Stimulated activated effector memory CD8-positive, alpha-beta T cell treated with anti-CD3 and anti-CD28 coated beads, Interleukin-12 subunit alpha, Interleukin-12 subunit beta, amount 100 ng/mL, for 72 hours (primary cell): Measurements from ENCODE around the gene MIEN1.
A peak's percentile ranks its signal among the peaks of the same experiment; 100 is the strongest.
"Not testable (repeated sequence)": the region's sequence is repeated elsewhere in the genome, so short reads cannot be mapped to it uniquely, and the experiment has no call there.

Source experiments
- ATAC-seq: fragments of 150-1000 bp; cut with Tn5 transposase; 2 replicates; pipeline ENCODE4 v1.10.0; 2021
- DNase-seq, 2 donors: peaks; one replicate each; pipeline ENCODE4 v3.0.0; 2021 to 2022; ENCODE audit warnings: low spot score in 2 of 2
- H3K27ac Mint-ChIP-seq: one replicate; pipeline ENCODE4 v1.8.0; 2022; ENCODE audit warnings: mild to moderate bottlenecking, mixed read lengths
- H3K36me3 Mint-ChIP-seq: one replicate; pipeline ENCODE4 v1.8.0; 2022; ENCODE audit warnings: mild to moderate bottlenecking, mixed read lengths
- H3K4me1 Mint-ChIP-seq: one replicate; pipeline ENCODE4 v1.8.0; 2022; ENCODE audit warnings: mixed read lengths
- H3K4me3 Mint-ChIP-seq: one replicate; pipeline ENCODE4 v1.8.0; 2022; ENCODE audit warnings: mild to moderate bottlenecking, mixed read lengths
- H3K9me3 Mint-ChIP-seq: one replicate; pipeline ENCODE4 v1.8.0; 2022; ENCODE audit warnings: mixed read lengths

Gene MIEN1

GRCh38 chr17:39750131-39751015 lies 20.0 kb upstream of the MIEN1 start:
- peaks cover 14% of the 10 kb centered on the region for H3K36me3 Mint-ChIP-seq
- peak overlapping the region; percentile 90 for H3K27ac Mint-ChIP-seq
- ATAC-seq (no peak), DNase-seq (no peak)
- no peaks in the 10 kb centered on the region for H3K9me3 Mint-ChIP-seq
- H3K4me1 Mint-ChIP-seq = peaks cover 33% of the 10 kb centered on the region
- H3K4me3 Mint-ChIP-seq = no peak overlapping the region

GRCh38 chr17:39748444-39749034 lies 18.2 kb upstream of the MIEN1 start:
- not testable (repeated sequence) for H3K27ac Mint-ChIP-seq, ATAC-seq, H3K36me3 Mint-ChIP-seq, DNase-seq, H3K4me3 Mint-ChIP-seq, H3K9me3 Mint-ChIP-seq
- H3K4me1 Mint-ChIP-seq = peaks cover 25% of the 10 kb centered on the region

- H3K4me3 Mint-ChIP-seq = no peak overlapping the region
- peaks cover 17% of the 10 kb centered on the region for H3K4me1 Mint-ChIP-seq
- H3K36me3 Mint-ChIP-seq = no peaks in the 10 kb centered on the region
- H3K9me3 Mint-ChIP-seq = no peaks in the 10 kb centered on the region
- no peak overlapping the region for H3K27ac Mint-ChIP-seq
- ATAC-seq (no peak), DNase-seq (no peak)
Measured at GRCh38 chr17:39747745-39748144, 17.4 kb upstream of the MIEN1 start.

- no peaks in the 10 kb centered on the region for H3K36me3 Mint-ChIP-seq
- no peak for ATAC-seq
- H3K4me1 Mint-ChIP-seq = peaks cover 5% of the 10 kb centered on the region
- no peaks in the 10 kb centered on the region for H3K9me3 Mint-ChIP-seq
- DNase-seq = no peak
- H3K27ac Mint-ChIP-seq = no peak overlapping the region
- H3K4me3 Mint-ChIP-seq = no peak overlapping the region
Measured at GRCh38 chr17:39746145-39746461, 15.8 kb upstream of the MIEN1 start.

GRCh38 chr17:39745335-39746144 lies 15.2 kb upstream of the MIEN1 start:
- DNase-seq (no peak), ATAC-seq (no peak)
- H3K27ac Mint-ChIP-seq = no peak overlapping the region
- H3K36me3 Mint-ChIP-seq = no peaks in the 10 kb centered on the region
- H3K4me3 Mint-ChIP-seq = no peak overlapping the region
- peaks cover 10% of the 10 kb centered on the region for H3K4me1 Mint-ChIP-seq
- H3K9me3 Mint-ChIP-seq = no peaks in the 10 kb centered on the region

GRCh38 chr17:39744836-39745215 lies 14.5 kb upstream of the MIEN1 start:
- DNase-seq = no peak
- no peaks in the 10 kb centered on the region for H3K36me3 Mint-ChIP-seq
- peaks cover 17% of the 10 kb centered on the region for H3K4me1 Mint-ChIP-seq
- H3K9me3 Mint-ChIP-seq = no peaks in the 10 kb centered on the region
- no peak for ATAC-seq
- H3K4me3 Mint-ChIP-seq = no peak overlapping the region
- no peak overlapping the region for H3K27ac Mint-ChIP-seq

- no peaks in the 10 kb centered on the region for H3K9me3 Mint-ChIP-seq
- DNase-seq (no peak), ATAC-seq (no peak)
- no peak overlapping the region for H3K4me3 Mint-ChIP-seq
- H3K36me3 Mint-ChIP-seq = no peaks in the 10 kb centered on the region
- peaks cover 23% of the 10 kb centered on the region for H3K4me1 Mint-ChIP-seq
- no peak overlapping the region for H3K27ac Mint-ChIP-seq
Measured at GRCh38 chr17:39744075-39744835, 13.9 kb upstream of the MIEN1 start.

- Mint-ChIP-seq H3K4me1 (peaks cover 34% of the 10 kb centered on the region), H3K9me3 (no peaks in the 10 kb centered on the region), H3K27ac (no peak overlapping the region), H3K36me3 (no peaks in the 10 kb centered on the region), H3K4me3 (no peak overlapping the region)
- ATAC-seq (no peak), DNase-seq (no peak)
Measured at GRCh38 chr17:39742856-39743436, 12.6 kb upstream of the MIEN1 start.

- Mint-ChIP-seq H3K9me3 (no peaks in the 10 kb centered on the region), H3K27ac (no peak overlapping the region), H3K4me3 (no peak overlapping the region), H3K36me3 (no peaks in the 10 kb centered on the region), H3K4me1 (peaks cover 34% of the 10 kb centered on the region)
- ATAC-seq (no peak), DNase-seq (no peak)
Measured at GRCh38 chr17:39742126-39742855, 12.0 kb upstream of the MIEN1 start.

GRCh38 chr17:39740357-39741111 lies 10.2 kb upstream of the MIEN1 start:
- no peak for ATAC-seq
- H3K9me3 Mint-ChIP-seq = no peaks in the 10 kb centered on the region
- peak overlapping the region; percentile 52 for H3K27ac Mint-ChIP-seq
- H3K36me3 Mint-ChIP-seq = no peaks in the 10 kb centered on the region
- no peak for DNase-seq
- H3K4me1 Mint-ChIP-seq = peaks cover 39% of the 10 kb centered on the region
- H3K4me3 Mint-ChIP-seq = no peak overlapping the region

- peak overlapping the region; percentile 52 for H3K27ac Mint-ChIP-seq
- H3K4me1 Mint-ChIP-seq = peaks cover 39% of the 10 kb centered on the region
- ATAC-seq (no peak), DNase-seq (no peak)
- H3K36me3 Mint-ChIP-seq = no peaks in the 10 kb centered on the region
- H3K9me3 Mint-ChIP-seq = no peaks in the 10 kb centered on the region
- H3K4me3 Mint-ChIP-seq = no peak overlapping the region
Measured at GRCh38 chr17:39739885-39740356, 9.6 kb upstream of the MIEN1 start.

- H3K9me3 Mint-ChIP-seq = no peaks in the 10 kb centered on the region
- H3K4me1 Mint-ChIP-seq = peaks cover 39% of the 10 kb centered on the region
- ATAC-seq (no peak), DNase-seq (no peak)
- peak overlapping the region; percentile 67 for H3K4me3 Mint-ChIP-seq
- H3K27ac Mint-ChIP-seq = peak overlapping the region; percentile 84
- H3K36me3 Mint-ChIP-seq = no peaks in the 10 kb centered on the region
Measured at GRCh38 chr17:39738983-39739884, 8.9 kb upstream of the MIEN1 start.

- Mint-ChIP-seq H3K4me3 (peak overlapping the region; percentile 67), H3K4me1 (peaks cover 39% of the 10 kb centered on the region), H3K9me3 (no peaks in the 10 kb centered on the region), H3K36me3 (no peaks in the 10 kb centered on the region), H3K27ac (peak overlapping the region; percentile 84)
- no peak for DNase-seq
- peak; percentile 75 for ATAC-seq
Measured at GRCh38 chr17:39738568-39738901, 8.2 kb upstream of the MIEN1 start.
